ENCODE measurements around the gene GALNT2. TPM values are rescaled to one million over a fixed set of nuclear protein-coding genes. Genes with fewer than 3 reads are reported as not detected.

The GALNT2 gene
- total RNA-seq, 2 donors from 2014 or later, result 47.4 to 67.3 TPM

DNA sequence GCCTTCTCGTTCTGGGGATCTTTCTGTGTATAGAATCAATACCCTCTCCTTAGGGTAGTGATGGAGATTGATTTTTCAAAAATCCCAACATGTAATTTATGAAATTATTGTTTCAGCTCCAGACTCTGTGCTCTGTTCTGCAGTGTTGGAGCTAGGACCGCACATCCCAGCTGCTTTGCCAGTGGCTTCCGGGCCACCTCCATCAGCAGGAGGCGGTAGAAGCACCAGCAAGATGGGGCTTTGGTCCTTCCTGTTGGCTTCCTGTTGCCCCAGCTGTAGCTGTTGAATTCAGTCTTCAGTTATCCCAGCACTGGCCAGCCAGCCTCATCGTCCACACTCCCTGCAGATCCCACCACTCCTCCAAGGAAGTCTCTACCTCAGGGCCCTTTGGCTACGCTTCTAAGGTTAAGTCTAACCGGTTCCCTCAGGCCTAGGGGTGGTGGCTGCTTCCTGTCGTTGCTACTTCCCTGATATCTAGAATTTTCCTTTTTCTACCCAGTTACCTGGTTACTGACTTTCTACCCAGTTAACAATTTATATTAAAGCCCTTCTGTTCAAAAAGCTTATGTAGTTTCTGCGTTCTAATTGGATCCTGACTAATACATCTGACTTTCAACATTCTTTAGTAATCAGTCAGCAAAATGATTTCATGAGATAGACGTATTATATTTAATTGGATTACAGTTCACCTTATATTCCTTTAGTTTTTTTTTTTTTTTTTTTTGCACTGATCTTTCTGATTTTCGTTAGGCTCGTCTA lies 24.6 kb downstream of the GALNT2 start:
- no peaks in the 10 kb centered on the region for H3K36me3 ChIP-seq
- intact Hi-C loops (cut with DNase I), result no loop called here
- no peak overlapping the region for H3K9ac ChIP-seq (ENCODE audit: low read depth in 2 of 2, low read length in 2 of 2)

DNA sequence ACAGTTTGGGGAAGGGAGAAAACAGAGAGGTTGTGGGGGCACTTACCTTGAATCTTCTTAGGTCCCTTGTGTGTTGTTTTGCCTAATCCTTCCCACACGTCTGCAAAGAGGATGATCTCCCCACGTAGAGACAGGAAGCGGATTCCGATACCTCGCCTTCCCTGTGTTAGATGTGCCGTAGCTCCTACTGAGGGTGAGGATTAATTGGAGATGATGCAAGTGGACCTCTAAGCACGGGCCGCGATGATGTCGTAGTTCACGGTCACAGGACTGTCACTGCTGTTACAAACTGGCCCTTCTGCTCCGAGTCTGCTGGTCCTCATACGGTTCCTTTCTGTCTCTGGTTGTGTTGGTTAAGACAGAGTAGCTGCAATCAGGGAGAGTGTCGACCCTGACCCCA lies 27.7 kb downstream of the GALNT2 start:
- intact Hi-C loops (cut with DNase I), result no loop called here
- Histone ChIP-seq H3K27ac (no peak overlapping the region), H3K27me3 (no peaks in the 10 kb centered on the region), H3K9me3 (no peaks in the 10 kb centered on the region), H3K4me1 (no peaks in the 10 kb centered on the region), H3K9ac (ENCODE audit: low read depth in 2 of 2, low read length in 2 of 2) (no peak overlapping the region), H3K4me3 (no peak overlapping the region), H3K36me3 (no peaks in the 10 kb centered on the region)
- TF ChIP-seq CTCF (IDR thresholded peaks at IDR 0.05), result no peak
- no peak for DNase-seq

More for the DNA sequence above, 24.6 kb downstream of the GALNT2 start:
- TF ChIP-seq CTCF (IDR thresholded peaks at IDR 0.05), result no peak
- peaks cover 4% of the 10 kb centered on the region for H3K4me1 ChIP-seq
- H3K27me3 ChIP-seq, result no peaks in the 10 kb centered on the region
- no peak for DNase-seq
- no peak overlapping the region for H3K4me3 ChIP-seq
- H3K9me3 ChIP-seq, result no peaks in the 10 kb centered on the region
- H3K27ac ChIP-seq, result no peak overlapping the region

DNA sequence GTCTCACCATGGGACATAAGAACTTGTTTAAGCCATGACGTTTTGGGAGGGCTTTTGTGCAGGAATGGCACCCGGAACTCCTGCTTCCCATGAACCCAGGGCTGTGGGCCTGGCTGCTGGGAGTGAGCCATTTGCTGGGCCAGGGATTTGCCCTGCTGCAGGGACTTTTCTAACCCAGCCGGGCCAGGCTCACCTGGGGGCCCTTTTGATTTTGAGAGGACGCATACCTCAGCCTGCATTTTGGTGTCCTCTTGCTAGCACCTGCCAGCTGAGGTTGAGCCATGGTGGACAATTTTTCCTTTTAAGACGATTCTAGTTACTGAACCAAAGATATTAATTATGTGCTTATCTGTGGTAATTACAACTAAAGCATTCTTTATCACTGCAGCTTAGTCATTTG lies 28.9 kb downstream of the GALNT2 start:
- Histone ChIP-seq H3K27ac (no peak overlapping the region), H3K4me1 (no peaks in the 10 kb centered on the region), H3K4me3 (no peak overlapping the region), H3K9me3 (no peaks in the 10 kb centered on the region), H3K9ac (ENCODE audit: low read depth in 2 of 2, low read length in 2 of 2) (no peak overlapping the region), H3K27me3 (no peaks in the 10 kb centered on the region), H3K36me3 (no peaks in the 10 kb centered on the region)
- no peak for DNase-seq
- no peak for TF ChIP-seq CTCF (IDR thresholded peaks at IDR 0.05)
- intact Hi-C loops (cut with DNase I), result no loop called here

DNA sequence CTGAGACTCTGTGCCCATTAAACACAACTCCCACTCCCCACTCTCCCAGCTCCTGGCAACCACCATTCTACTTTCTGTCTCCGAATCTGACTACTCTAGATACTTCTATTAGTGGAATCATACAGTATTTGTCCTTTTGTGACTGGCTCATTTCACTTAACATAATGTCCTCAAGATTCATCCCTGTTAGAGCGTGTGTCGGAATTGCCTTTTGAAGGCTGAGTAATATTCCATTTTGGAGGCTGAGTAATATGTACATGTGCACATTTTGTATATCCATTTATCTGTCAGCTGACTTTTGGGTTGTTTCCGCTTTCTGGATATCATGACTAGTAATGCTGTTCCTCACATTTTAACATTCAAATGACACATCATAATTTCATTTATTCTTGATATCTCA lies 30.3 kb downstream of the GALNT2 start:
- H3K9me3 ChIP-seq, result no peaks in the 10 kb centered on the region
- H3K4me1 ChIP-seq, result no peaks in the 10 kb centered on the region
- no peak overlapping the region for H3K27ac ChIP-seq
- H3K9ac ChIP-seq (ENCODE audit: low read depth in 2 of 2, low read length in 2 of 2), result no peak overlapping the region
- no peaks in the 10 kb centered on the region for H3K27me3 ChIP-seq
- intact Hi-C loops (cut with DNase I), result no loop called here
- DNase-seq, result no peak
- no peak overlapping the region for H3K4me3 ChIP-seq
- no peak for TF ChIP-seq CTCF (IDR thresholded peaks at IDR 0.05)
- no peaks in the 10 kb centered on the region for H3K36me3 ChIP-seq

DNA sequence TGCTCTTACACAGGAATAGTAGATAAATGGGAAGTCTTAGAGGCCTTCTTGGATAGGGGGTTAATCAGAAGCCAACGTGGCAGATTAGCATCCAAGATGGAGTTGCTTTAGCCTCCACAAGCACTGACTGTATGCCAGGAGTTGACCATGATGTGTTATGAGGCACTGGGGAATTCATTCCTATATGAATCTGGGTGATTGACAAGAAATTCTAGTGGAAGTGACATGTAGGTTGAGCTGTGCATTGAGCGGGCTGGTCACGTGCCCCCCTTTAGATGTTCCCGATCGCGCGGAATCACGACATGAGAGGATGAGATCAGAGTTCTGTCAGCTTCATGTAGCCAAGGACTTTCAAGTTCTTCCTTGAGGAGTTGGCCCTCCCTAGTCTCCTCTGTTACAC lies 31.7 kb downstream of the GALNT2 start:
- intact Hi-C loops (cut with DNase I), result no loop called here
- Histone ChIP-seq H3K4me3 (no peak overlapping the region), H3K36me3 (no peaks in the 10 kb centered on the region), H3K4me1 (peaks cover 5% of the 10 kb centered on the region), H3K9ac (ENCODE audit: low read depth in 2 of 2, low read length in 2 of 2) (no peak overlapping the region), H3K9me3 (no peaks in the 10 kb centered on the region), H3K27me3 (no peaks in the 10 kb centered on the region), H3K27ac (no peak overlapping the region)
- no peak for TF ChIP-seq CTCF (IDR thresholded peaks at IDR 0.05)
- DNase-seq, result no peak

Measured in colonic mucosa (tissue), 4 donors.